ENCODE data around the gene MAP7D3.

Gene MAP7D3

DNA sequence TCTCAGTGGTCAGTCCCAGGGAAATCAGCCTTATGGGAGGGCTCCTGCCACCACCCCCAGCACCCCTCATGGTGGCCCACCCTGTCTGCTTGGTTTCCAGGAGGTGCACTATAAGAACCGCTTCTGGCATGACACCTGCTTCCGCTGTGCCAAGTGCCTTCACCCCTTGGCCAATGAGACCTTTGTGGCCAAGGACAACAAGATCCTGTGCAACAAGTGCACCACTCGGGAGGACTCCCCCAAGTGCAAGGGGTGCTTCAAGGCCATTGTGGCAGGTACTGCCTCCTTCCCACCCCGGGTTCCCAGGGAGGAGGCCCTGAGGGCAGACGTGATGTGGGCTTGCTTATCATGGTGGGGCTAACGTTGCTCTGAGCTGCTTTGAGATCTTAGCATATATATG lies 44.3 kb downstream of the MAP7D3 start:
- no peak for DNase-seq (ENCODE audit: low read depth, low spot score)

DNA sequence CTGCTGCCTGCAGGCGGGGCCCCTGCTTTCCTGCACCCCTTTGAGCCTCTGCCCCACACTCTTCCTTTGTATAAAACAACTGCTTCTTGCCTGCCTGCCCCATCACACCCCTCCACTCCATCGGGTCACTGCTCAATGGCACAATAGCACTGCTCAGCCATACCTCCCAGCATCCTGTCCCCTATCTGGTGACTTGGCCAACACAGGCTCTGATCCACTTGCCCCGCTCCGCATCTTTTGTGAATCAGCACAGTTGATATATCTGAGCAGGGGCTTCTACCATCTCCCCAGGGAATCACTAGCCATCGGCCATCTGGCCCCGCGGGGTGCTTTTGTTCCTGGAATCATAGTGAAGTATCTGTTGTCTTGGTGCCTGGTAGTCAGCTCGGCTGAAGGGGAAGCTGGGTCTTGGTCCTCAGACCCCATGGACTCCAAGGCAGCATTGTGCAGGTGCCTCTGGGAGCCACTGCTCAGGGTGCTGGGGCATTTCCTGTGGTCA lies 45.3 kb downstream of the MAP7D3 start:
- DNase-seq (ENCODE audit: low read depth, low spot score): no peak

DNA sequence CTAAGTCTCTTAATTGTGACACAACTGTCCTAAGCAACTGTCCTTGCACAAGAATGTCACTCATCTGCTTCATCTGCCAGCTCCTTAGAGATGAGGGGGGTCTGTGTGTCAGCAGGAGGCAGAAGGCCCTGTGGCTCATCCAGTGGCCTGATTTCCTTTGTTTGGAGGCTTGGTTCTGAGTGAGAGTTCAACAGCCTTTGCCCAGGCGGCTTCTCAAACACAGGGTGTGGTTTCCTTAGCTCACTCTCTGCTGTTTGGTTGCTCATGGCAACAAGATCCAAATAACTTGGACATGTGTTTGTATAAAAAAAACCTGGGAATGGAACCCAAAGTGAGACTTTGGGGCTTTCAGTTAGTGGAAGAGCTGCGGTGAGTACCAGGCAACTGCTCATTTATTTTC lies 46.6 kb downstream of the MAP7D3 start:
- no peak for DNase-seq (ENCODE audit: low read depth, low spot score)

DNA sequence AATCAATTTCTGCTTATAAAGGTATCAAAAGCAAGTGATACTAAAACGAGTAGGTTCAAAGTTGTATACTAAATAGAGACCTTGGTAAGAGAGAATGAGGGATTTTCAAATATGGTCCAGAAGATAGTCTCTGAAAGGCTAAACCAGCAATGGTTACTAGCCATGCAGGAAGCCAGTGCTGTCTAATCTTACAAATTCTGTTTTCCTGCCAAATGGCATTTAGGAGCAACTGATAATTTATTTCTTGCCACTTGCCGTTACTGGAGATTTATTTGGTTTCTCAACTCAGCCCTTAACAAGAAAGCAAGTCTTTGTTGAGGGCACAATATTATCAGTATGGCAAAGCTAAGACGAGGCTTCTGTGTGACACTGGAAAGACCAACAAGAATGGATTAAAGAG lies 47.2 kb downstream of the MAP7D3 start:
- DNase-seq (ENCODE audit: low read depth, low spot score): no peak

DNA sequence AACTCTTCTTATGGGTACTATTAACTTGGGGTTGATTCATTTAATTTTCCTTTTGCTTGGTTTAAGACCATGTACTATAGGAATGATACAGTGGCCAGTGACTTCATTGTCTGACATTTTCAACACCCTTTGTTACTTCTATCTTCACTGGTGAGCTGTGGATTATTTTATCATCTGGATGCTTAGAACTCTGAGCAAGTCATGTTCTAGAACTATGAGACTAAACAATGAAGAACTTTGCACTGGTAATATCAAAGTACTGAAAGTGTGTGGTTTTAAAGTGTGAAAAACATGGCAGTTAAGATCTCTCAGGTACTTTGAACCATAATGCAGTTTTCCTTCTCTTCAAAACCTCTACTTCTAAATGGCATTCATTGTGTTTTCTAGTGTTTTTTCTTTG lies 47.8 kb downstream of the MAP7D3 start:
- no peak for DNase-seq (ENCODE audit: low read depth, low spot score)

DNA sequence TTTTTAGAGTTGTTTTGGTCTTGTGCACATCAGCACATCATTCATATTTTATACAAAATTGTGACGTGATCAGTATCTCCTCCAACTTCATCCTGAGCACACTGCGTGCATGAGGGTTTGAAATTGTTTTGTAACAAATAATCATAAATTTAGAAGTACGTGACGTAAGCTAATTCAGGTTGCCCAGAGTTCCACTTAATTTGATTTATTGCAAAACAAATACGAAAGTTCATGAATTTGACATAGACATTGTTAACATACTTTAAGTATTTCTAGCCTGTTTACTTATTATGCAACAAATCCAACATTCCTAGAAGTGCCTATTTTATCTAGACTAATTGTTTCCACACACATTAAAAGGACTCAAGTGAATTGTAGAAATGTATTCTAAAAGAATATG lies 48.3 kb downstream of the MAP7D3 start:
- no peak for DNase-seq (ENCODE audit: low read depth, low spot score)

DNA sequence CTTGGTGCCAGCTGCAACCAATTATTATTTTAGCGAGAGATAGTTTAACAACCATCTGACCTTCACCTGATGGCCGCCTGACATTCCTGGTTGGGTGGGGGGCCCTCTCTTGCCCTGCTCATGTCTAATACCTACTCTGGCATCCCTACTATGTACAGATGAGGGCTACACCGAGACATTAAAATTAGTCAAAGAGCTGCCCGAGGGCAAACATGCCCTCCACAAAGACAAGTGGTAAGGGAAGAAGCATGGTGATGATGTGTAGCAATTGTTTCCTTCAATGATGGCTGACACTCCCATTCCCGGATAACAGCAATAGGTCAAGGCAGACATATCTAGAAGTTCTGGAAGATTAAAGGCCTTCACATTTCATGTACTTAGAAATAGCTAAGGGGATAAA lies 49.6 kb downstream of the MAP7D3 start:
- no peak for DNase-seq (ENCODE audit: low read depth, low spot score)

DNA sequence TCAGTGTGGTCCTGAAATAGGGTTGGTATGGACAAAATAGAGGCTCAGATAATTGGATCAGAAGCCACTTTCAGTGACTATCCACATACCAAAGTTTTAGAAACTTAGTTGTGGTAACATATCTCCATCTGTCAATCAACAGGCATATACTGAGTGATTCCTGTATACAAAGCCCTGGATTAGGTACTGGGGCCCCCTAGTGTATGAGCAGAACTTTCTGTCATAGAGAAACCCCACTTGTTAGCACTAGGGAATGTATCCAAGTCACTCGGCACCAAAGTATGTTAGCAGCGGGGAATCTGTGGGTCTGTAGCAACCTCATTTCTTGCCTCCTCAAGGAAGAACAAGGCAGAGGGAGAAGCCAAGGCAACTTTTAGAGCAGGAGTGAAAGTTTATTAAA lies 50.7 kb downstream of the MAP7D3 start:
- DNase-seq (ENCODE audit: low read depth, low spot score): no peak

DNA sequence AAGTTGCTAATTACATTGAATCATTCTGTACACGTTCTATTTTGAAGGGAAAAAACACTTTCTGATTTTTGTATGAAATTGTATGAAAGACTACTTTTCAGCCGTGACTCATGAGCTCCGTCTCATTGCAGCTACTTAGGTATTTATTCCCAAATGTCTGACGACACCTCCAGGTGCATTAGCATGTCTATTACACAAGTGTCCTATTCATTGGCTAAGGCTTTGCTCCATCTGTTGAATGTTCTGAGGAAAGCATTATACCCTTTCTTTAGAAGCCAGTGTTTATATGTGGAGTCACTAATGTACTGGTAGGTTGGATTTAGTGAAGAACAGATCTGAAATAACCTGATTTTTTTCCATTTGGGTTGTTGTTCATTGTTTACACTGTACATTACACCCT lies 51.8 kb downstream of the MAP7D3 start:
- DNase-seq (ENCODE audit: low read depth, low spot score): no peak

DNA sequence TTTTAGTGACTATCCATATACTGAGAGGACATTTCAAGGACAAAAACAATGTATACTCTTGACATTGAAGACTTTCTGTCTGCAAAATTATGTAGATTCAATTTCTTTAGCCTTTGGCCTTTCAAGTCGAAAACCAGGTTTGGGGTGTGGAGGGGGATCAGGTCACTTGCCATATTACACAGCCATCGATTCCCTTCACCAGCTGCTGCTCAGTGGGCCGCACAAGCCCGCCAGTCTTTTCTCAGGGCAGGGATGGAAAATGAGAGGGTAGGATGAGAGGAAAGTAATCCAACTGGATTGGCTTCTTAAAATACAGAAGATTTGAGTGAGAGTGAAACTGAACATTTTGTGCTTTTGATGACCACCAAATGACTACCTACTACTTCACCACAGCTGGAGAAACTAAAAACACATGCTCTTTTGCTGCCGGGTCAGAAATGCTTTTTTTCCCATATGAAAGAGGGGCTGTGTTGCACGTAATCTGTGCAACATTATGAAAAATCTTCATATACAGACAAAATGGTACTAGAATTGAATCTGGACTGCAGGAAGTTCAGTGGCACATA lies 52.4 kb downstream of the MAP7D3 start:
- DNase-seq (ENCODE audit: low read depth, low spot score): no peak

DNA sequence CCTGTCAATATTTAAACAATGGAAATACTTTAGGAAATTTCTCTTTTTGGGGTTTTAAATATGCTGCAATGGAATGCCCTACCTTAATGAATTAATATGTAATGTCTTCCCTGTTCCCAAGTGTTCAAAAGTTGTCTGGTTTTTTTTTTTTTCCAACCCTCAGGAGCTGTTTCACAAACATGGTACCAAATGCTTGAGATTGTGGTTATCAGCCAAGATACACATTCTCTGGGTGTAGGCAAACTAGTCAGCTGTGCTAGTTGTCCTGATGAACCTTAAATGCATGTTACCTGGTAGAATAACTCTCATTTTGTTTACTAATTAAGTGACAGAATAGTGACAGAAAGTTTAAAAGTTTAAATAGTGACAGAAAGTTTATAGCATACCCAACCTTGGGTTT lies 53.2 kb downstream of the MAP7D3 start:
- DNase-seq (ENCODE audit: low read depth, low spot score): no peak

DNA sequence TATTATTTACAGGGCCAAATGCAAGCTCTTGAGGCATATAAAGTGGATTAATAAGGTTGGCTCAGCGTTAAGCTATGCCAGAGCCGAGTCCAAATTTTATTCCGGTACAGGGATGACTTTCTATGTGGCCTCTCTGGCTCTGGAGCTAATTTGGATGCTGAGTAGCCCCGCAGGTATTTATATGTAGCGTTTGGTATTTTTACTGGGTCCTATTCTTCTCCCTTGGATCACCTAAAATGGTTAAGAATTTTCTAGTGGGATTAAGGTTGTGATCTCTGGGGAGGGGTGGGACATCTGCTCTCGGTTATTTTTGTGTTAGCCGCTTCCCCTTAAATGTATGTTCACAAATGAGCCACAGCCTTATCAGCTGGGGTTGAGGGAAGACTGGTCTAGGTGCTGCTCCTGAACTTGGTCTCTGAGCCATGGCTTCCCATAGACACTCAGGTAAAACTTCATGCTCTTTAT lies 54.5 kb downstream of the MAP7D3 start:
- DNase-seq (ENCODE audit: low read depth, low spot score): no peak

DNA sequence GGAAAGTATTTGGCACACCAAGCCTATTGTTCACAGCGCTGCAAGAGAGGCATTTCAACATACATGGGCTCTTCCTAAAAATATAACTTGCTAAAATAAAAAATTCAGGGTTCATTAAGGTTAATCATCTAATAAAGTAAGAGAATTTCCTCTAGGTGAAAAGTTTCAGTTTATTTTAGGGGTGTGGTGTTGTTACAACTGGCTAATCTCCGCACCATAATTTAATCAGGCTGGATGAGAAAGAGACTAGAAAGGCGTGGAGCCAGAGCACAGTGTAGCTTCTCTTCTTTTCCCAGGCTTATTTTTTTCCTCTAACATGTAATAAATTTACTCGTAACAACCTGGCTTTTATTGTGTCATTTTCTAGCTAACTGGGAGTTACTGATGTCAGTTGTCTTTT lies 56.0 kb downstream of the MAP7D3 start:
- no peak for DNase-seq (ENCODE audit: low read depth, low spot score)

DNA sequence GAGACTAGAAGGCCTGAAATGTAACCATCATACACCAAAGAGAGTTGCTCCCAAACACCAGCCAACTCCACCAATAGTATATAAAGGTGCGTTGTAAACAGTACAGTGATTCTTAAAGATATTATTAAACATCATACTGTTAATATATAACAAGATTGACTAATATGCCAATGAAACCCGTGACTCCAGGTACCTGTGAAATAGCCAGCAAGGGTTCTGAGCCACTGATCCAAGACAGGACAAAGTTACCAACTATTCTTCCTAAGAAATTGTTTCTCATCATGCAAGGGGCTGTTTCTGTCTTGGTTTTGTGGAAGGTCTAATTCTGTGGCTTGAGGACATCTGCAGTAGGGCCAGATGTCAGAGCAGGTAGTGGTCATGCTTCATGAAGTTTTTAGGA lies 56.7 kb downstream of the MAP7D3 start:
- no peak for DNase-seq (ENCODE audit: low read depth, low spot score)

DNA sequence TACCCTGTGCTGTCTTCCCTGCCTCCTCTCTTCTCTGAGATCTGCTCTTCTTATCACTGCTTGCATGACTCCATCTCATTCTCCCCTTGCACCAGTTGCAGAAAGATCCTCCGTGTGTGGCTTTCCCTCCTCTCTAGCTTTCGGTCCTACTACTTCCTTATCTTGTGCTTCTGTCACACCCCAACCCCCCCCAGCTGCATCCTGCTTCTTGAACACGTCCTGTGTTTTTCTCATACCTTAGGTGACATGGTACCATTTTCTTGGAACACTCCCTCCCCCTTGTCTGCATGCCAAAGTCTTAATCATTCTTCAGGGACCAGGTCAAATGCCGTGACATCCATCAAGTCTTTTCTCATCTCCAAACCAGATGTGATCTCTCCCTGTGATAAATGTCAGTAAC lies 57.4 kb downstream of the MAP7D3 start:
- DNase-seq (ENCODE audit: low read depth, low spot score): no peak

DNA sequence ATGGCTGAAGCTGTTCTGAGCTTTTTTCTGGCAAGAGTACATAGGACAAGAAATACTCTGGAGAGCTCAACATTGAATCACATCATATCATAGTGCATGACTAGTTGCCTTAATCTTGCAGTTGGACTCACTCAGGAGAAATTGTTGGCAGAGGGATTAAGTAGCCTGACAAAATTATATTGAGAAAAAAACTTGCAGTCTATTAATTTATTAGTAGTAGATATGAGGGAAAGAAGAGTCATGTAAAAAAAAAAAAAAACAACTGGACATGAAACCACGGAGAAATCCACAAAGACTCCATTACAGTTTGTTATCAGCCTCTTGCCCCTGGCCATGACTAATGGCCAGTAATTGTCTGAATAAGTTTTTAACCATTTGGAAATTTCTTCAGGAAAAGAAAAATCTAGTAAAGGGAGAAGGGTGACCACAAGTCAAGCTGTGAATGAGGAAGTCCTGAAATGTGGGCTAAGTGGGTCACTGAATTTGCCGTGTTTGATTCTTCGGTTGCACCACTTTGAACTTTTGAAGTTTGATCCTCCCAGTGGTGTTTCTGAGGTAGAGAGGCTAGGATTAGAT lies 58.3 kb downstream of the MAP7D3 start:
- DNase-seq (ENCODE audit: low read depth, low spot score): no peak

DNA sequence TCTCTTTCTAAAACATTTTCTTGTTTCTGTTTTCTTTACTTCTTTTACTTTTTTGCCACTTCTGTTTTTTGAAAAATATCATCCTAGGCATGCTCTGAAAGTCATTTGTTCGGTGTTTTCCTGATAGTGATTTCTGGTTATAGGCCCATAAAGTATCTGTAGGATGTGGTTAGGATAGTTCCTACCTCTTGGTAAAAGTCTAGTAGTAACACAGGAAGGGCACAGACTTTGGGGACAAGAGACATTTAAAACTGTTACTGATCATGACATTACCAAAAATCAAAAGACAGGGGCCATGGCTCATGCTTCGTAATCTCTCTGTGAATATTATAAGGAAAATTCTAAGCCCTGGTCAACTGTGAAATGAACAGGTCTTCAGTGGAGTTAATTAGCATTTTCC lies 59.1 kb downstream of the MAP7D3 start:
- DNase-seq (ENCODE audit: low read depth, low spot score): no peak

DNA sequence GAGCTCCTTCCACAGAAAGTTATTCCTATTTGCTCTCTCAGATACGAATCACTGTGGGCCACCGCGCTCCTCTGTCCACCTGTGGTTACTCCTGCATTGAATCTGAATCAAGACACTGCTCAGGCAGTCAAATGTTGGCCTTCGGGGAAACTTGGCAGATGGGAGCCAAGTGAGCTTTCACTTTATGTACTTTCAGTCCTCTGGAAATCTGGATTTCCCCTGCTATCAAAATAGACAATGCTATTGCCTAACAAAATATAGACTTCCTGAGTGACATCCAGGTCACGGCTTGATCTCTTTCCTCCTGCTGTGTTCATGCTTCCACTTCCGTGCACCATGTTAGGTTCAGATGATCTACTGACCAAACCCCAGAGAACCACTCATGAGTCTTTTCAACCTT lies 60.0 kb downstream of the MAP7D3 start:
- no peak for DNase-seq (ENCODE audit: low read depth, low spot score)

DNA sequence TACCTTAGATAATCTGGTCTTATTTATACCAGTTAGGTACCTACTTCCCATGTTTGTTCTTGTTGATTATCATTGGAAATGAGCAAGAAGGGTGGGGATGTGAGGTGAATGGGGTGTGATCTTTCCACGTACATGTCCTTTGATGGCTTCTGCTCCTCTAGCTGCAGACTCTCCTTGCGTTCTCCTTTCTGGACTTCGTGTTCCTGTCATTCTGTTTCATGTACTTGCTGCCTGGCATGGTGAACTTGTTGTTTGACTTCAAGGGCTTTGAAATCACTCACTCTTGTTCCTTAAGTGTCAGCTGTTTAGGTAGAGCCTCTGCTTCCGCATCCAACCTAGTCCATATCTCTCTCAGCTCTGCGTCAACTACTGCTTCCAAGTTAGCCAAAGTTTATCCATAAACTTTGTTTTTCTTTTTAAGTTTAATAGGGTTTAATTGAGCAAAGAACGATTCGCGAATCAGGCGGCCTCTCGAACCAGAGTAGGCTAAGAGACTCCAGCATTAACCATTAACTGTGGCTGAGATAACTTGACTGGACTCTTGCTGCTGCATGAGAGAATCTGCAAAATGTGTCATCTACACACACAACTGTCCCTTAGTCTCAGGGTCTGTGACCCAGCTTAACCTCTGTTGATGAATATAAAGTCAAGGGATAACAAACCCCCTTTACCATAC lies 61.0 kb downstream of the MAP7D3 start:
- no peak for DNase-seq (ENCODE audit: low read depth, low spot score)

DNA sequence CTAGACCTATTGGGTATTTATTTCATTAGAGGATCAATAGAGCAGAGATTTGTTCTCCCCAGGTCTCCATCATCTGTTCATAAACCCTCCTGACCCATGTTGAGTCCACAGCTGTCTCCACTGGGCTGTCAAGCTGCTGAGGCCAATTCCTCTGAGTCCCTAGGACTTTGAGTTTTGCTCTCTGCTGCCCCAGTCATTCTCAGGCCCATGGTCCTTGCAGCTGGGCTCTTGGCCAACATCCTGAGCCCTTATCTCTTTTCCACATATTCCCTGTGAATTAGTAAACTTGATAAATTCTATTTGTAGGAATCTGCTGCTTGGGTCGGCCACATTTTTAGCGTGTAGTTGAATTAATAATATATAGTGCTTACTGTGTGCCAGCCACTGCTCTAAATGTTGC lies 62.0 kb downstream of the MAP7D3 start:
- no peak for DNase-seq (ENCODE audit: low read depth, low spot score)

DNA sequence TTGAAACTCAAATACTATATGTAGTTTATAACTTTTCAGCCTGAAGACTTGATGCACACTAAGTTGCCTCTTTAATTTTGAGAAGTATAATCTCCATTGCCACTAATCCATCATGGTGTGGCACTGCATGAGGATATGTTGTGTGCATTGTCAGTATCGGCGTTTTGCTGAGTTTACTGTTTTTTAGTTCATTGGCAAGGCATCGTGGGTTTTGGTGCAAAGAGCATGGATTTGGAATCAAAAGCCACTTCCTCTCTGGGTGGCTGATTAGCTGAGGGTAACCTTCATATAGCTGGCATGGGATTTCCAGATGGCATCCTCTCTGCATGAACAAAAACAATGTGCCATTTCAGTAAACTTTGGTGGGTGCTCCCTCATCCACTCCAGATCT lies 65.2 kb downstream of the MAP7D3 start:
- no peak for DNase-seq (ENCODE audit: low read depth, low spot score)

DNA sequence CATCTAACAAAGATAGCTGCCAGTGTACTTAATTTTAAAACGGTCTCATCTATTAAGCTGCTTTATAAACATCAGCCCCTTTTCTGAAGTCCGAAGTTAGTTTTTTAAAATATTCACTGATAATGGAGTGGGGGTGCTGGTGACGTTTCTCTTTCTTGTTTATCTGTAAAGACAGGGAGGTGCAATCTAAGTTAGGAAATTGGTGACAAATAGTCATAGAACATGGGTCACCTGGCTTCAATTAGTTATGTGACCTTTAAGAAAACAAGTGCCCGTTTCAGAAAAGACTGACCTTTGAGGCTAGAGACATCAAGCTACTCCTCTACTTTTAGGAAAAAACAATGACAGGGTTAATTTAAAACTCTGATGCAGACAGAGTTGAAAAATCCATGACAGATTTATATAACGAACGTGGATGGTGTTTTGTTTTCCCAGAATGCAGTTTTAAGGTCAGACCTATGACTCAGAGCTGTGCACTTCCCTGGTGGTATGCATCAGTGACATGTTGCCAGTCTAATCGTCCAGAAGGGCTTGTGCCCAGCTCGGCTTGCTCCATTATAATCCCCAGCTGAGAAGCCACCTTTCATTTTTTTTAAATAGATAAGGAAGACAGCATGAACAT lies 65.7 kb downstream of the MAP7D3 start:
- no peak for DNase-seq (ENCODE audit: low read depth, low spot score)

DNA sequence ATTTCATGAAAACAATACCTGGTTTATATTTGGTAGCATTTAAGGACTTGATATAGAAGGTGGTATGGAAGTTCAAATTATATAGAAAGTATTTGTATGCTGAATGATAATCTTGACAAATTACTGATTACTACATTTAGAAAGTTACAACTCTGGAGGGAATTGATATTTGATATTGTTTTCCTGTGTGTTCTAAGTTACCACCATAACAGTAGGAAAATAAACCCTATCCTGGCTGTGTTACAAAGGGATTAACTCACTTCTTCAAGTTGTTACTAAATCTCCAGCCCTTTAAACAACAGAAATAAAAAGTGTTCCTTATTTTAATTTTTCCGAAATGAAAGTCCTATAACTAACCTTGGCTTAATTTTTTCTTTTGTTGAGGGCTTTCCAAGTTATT lies 67.3 kb downstream of the MAP7D3 start:
- DNase-seq (ENCODE audit: low read depth, low spot score): no peak

All from activated CD4-positive, CD25-positive, alpha-beta regulatory T cell treated with anti-CD3 and anti-CD28 coated beads, Interleukin-2, amount 50 U/mL, for 16 hours (primary cell).